Esophagus muscularis mucosa (tissue), 4 donors: ENCODE data around the gene S100A2. TPM values are rescaled to one million over a fixed set of nuclear protein-coding genes. Genes with fewer than 3 reads are reported as not detected.

Experiments used
- DNase-seq: peaks from one replicate; pipeline ENCODE4 v3.0.0-alpha.2; 2017; ENCODE audit errors: extremely low spot score
- H3K27ac ChIP-seq, 4 donors: fragments of 200-600 bp; sonication (generic); replicated peaks in 1 of 4; 1 replicate in 3 of 4; 2 replicates in 1 of 4; pipeline ENCODE4 v1.5.1; 2016 to 2019; ENCODE audit warnings: mild to moderate bottlenecking in 1 of 4
- H3K27me3 ChIP-seq, 4 donors: fragments of 200-600 bp; sonication (generic); one replicate each; pipeline versions ENCODE4 v1.5.1 to v1.6.0; 2016 to 2019
- H3K36me3 ChIP-seq, 4 donors: fragments of 200-600 bp; sonication (generic); one replicate each; pipeline ENCODE4 v1.5.1; 2016 to 2019
- H3K4me1 ChIP-seq, 4 donors: fragments of 200-600 bp; sonication (generic); one replicate each; pipeline ENCODE4 v1.5.1; 2016 to 2019
- H3K4me3 ChIP-seq, 4 donors: fragments of 200-600 bp; sonication (generic); 1 replicate in 2 of 4; 2 replicates in 2 of 4; pipeline ENCODE4 v1.5.1; 2016 to 2019; ENCODE audit warnings: mild to moderate bottlenecking in 4 of 4, moderate library complexity in 1 of 4
- H3K9me3 ChIP-seq, 4 donors: fragments of 200-600 bp; sonication (generic); 1 replicate in 3 of 4; 2 replicates in 1 of 4; pipeline ENCODE4 v1.5.1; 2016 to 2019
- EP300 ChIP-seq: sonication (generic); formaldehyde crosslinking; IDR thresholded peaks from one replicate; pipeline ENCODE4 v1.6.1; 2017; ENCODE audit warnings: antibody characterized with exemption
- POLR2A ChIP-seq: fragments of 450-650 bp; IDR thresholded peaks from one replicate; pipeline ENCODE4 v1.6.1; 2017; ENCODE audit warnings: antibody characterized with exemption, moderate library complexity, mild to moderate bottlenecking, low read depth
- POLR2AphosphoS5 ChIP-seq, 2 donors: sonication (generic); formaldehyde crosslinking; IDR thresholded peaks; one replicate each; pipeline ENCODE4 v1.6.1; 2017; ENCODE audit warnings: antibody characterized with exemption in 2 of 2
- WGBS: methylation state at CpG from one replicate; pipeline ENCODE4 v1.1.5; 2018; 5-methylcytosine and 5-hydroxymethylcytosine counted together
- intact Hi-C: fragments of 100-400 bp; cut with DNase I; formaldehyde crosslinking; loops from one replicate; pipeline ENCODE4 v1.15.1; 2023
- total RNA-seq, 4 donors: library from RNA; depleted of rRNA; stranded (reverse); fragments of >200 nt; gene quantifications; one replicate each; pipeline versions ENCODE4 v1.1.0 to v1.2.1, GENCODE V29; 2016
- TF ChIP-seq, protein P1 (sequence below), 3 experiments: fragments of 200-600 bp in 2 of 3; fragments of 450-650 bp in 1 of 3; sonication (generic) in 2 of 3; IDR thresholded peaks; one replicate each; pipeline ENCODE4 v1.5.1; 2017 to 2019; ENCODE audit warnings: antibody characterized with exemption in 3 of 3, mild to moderate bottlenecking in 2 of 3, moderate library complexity in 1 of 3

Gene S100A2
- total RNA-seq: under 1 TPM in 2 of 4 donors, not detected in 2; 0.34 to 0.71 TPM

DNA sequence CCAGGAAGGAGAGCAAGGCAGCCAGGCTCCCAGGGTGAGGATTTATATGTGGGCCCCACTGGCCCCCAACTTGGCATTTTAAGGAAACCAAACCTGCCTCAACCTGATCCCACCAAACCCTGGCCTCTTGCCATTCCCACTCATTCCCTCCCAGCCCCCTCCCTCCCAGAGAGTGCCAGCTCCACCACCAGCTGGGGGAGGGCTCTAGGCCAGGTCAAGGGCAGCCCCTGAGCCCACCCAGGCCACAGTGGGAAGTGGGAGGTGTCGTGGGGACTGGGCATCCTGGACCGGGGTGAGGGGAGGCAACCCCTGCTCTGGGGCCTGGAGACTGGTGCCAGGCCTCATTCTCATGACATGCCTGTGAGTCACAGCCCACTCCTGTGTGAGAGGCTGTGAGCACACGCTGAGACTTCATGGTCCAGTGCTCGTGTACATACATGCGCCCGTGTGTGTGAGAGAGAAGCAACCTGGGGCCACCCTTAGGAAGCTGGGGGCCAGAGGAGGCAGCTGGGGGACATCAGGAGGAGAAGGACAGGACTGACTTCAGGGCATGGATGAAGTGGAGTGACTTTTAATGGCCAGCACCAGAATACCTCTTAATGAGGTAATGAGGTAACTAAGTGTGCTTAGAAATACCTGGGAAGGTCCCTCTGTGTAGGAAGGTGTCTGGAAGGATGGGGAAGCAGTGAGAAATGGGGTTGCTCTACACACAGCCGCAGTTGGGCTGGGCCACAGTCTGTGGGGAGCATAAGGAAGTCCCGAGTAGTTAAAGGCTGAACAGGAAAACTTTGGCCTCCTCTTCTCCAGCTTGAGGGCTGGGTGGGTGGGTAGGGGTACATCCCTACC, at the start of gene S100A2:
Gene S100A2 (minus strand): TSS at position 316 of the 846 bp plus-strand sequence. CDS start 1,967 bp downstream, outside the sequence.
- no peaks in the 10 kb centered on the region for H3K9me3 ChIP-seq
- intact Hi-C loops: no loop called here
- TF ChIP-seq POLR2A: no peak
- peak; percentile 65 to 70 for TF ChIP-seq POLR2AphosphoS5 (IDR thresholded peaks at IDR 0.05)
- peak within 1 kb of the TSS in 2 of 4 donors; percentile 29 to 31 for H3K4me3 ChIP-seq
- WGBS: 50% methylated on average over 8 of the region's 8 CpGs
- H3K4me1 ChIP-seq: peaks cover 39 to 55% (median 46%) of the 10 kb centered on the region in 4 donors
- no peaks in the 10 kb centered on the region for H3K27me3 ChIP-seq
- no peaks in the 10 kb centered on the region for H3K36me3 ChIP-seq
- peak within 1 kb of the TSS; percentile 89 to 91 (median 90) for H3K27ac ChIP-seq
- no peak for DNase-seq

DNA sequence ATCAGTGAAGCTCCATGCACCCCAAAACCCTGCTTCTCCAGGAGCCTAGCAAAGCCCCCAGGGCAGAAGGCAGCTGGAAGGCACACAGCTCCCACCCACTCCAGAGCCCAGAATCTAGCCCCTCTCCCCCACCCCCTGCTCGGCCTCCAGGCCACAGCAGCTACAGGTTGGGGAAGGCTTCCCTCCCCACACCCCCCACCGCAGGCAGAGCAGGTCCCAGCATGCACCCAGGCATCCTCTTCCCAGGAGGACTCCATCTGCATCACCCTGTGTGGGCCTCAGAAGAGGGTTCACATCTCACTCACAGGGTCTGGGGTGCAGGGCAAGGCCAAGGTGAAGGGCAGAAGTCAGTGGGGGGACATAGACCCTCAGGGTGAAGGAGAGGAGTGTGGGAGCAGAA, 49.8 kb upstream of the S100A2 start:
- peaks cover 36 to 49% (median 40%) of the 10 kb centered on the region in 4 donors for H3K4me1 ChIP-seq
- H3K4me3 ChIP-seq: no peak overlapping the region
- TF ChIP-seq POLR2A (no peak), EP300 (no peak), POLR2AphosphoS5 (IDR thresholded peaks at IDR 0.05) (no peak)
- TF ChIP-seq, protein P1, sequence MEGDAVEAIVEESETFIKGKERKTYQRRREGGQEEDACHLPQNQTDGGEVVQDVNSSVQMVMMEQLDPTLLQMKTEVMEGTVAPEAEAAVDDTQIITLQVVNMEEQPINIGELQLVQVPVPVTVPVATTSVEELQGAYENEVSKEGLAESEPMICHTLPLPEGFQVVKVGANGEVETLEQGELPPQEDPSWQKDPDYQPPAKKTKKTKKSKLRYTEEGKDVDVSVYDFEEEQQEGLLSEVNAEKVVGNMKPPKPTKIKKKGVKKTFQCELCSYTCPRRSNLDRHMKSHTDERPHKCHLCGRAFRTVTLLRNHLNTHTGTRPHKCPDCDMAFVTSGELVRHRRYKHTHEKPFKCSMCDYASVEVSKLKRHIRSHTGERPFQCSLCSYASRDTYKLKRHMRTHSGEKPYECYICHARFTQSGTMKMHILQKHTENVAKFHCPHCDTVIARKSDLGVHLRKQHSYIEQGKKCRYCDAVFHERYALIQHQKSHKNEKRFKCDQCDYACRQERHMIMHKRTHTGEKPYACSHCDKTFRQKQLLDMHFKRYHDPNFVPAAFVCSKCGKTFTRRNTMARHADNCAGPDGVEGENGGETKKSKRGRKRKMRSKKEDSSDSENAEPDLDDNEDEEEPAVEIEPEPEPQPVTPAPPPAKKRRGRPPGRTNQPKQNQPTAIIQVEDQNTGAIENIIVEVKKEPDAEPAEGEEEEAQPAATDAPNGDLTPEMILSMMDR (IDR thresholded peaks at IDR 0.05): no peak
- no peak overlapping the region for H3K27ac ChIP-seq
- DNase-seq: no peak
- no peaks in the 10 kb centered on the region for H3K9me3 ChIP-seq
- H3K36me3 ChIP-seq: peaks cover 0 to 23% (median 14%) of the 10 kb centered on the region in 4 donors
- WGBS: 100% methylated on average over 1 of the region's 2 CpGs
- H3K27me3 ChIP-seq: no peaks in the 10 kb centered on the region
- intact Hi-C loops: loop anchor here (5.0 kb wide), 2 partner anchors 43 to 83 kb away; no protein-coding TSS in a partner anchor

- Histone ChIP-seq H3K36me3 (peaks cover 0 to 18% (median 11%) of the 10 kb centered on the region in 4 donors), H3K4me1 (peaks cover 41 to 54% (median 45%) of the 10 kb centered on the region in 4 donors), H3K27ac (no peak overlapping the region), H3K4me3 (no peak overlapping the region), H3K27me3 (no peaks in the 10 kb centered on the region), H3K9me3 (no peaks in the 10 kb centered on the region)
- no peak for DNase-seq
- intact Hi-C loops: loop anchor here (5.0 kb wide), 3 partner anchors 43 to 103 kb away; no protein-coding TSS in a partner anchor
- TF ChIP-seq POLR2AphosphoS5 (IDR thresholded peaks at IDR 0.05) (no peak), POLR2A (no peak)
- WGBS: 97% methylated on average over 5 of the region's 7 CpGs
Observed at GRCh38 chr1:153614906-153615305, 49.3 kb upstream of the S100A2 start.

GRCh38 chr1:153614189-153614900, 48.7 kb upstream of the S100A2 start:
- 65% methylated on average over 2 of the region's 2 CpGs for WGBS
- no peaks in the 10 kb centered on the region for H3K27me3 ChIP-seq
- peaks cover 0 to 13% (median 10%) of the 10 kb centered on the region in 4 donors for H3K36me3 ChIP-seq
- no peak overlapping the region for H3K4me3 ChIP-seq
- no peak overlapping the region for H3K27ac ChIP-seq
- no peak for DNase-seq
- no peaks in the 10 kb centered on the region for H3K9me3 ChIP-seq
- H3K4me1 ChIP-seq: peaks cover 47 to 60% (median 51%) of the 10 kb centered on the region in 4 donors
- intact Hi-C loops: loop anchor here (5.0 kb wide), 1 partner anchor 102 kb away; no protein-coding TSS in a partner anchor
- TF ChIP-seq, protein P1 (IDR thresholded peaks at IDR 0.05): no peak
- no peak for TF ChIP-seq EP300
- no peak for TF ChIP-seq POLR2A
- no peak for TF ChIP-seq POLR2AphosphoS5 (IDR thresholded peaks at IDR 0.05)

GRCh38 chr1:153613406-153613805, 47.8 kb upstream of the S100A2 start:
- no peak for DNase-seq
- WGBS: 74% methylated on average over 5 of the region's 5 CpGs
- Histone ChIP-seq H3K27ac (peak overlapping the region; percentile 85 to 90 (median 88)), H3K36me3 (peaks cover 0 to 3% (median 1%) of the 10 kb centered on the region in 4 donors), H3K4me1 (peaks cover 54 to 69% (median 59%) of the 10 kb centered on the region in 4 donors), H3K9me3 (no peaks in the 10 kb centered on the region), H3K4me3 (peak overlapping the region; percentile 64 to 72 (median 69)), H3K27me3 (no peaks in the 10 kb centered on the region)
- intact Hi-C loops: loop anchor here (5.0 kb wide), 1 partner anchor 101 kb away; no protein-coding TSS in a partner anchor
- TF ChIP-seq EP300 (no peak), POLR2AphosphoS5 (IDR thresholded peaks at IDR 0.05) (no peak), POLR2A (no peak)
- TF ChIP-seq, protein P1 (IDR thresholded peaks at IDR 0.05): no peak
